Common myeloid progenitor, CD34-positive (primary cell): ENCODE data around the gene BPIFA1.

Source experiments
- CTCF ChIA-PET: fragments of 350-600 bp; sonication (Branson Sonifier 250); formaldehyde crosslinking; loops from one replicate; lab custom pipeline; 2021; ENCODE audit warnings: antibody characterized with exemption; lab: Charles Lee
- POLR2A ChIA-PET: fragments of 350-600 bp; sonication (Branson Sonifier 250); formaldehyde crosslinking; loops from one replicate; lab custom pipeline; 2021; ENCODE audit warnings: antibody characterized with exemption; lab: Charles Lee
- DNase-seq, 3 donors: peaks; one replicate each; pipeline versions ENCODE4 v3.0.0 to v3.0.0-alpha.2; 2013
- H3K27ac ChIP-seq, 2 experiments: 1 replicate in 1 of 2; 2 replicates in 1 of 2; pipeline ENCODE4 v1.7.0; 2013; ENCODE audit warnings: inconsistent platforms in 2 of 2, low read length in 2 of 2, mild to moderate bottlenecking in 2 of 2, low read depth in 1 of 2, moderate library complexity in 1 of 2; ENCODE audit not compliant: severe bottlenecking in 2 of 2, insufficient read depth in 1 of 2, poor library complexity in 1 of 2
- H3K27me3 ChIP-seq, 5 experiments: replicated peaks in 2 of 5; 1 replicate in 3 of 5; 2 replicates in 2 of 5; pipeline versions ENCODE4 v1.6.1 to v1.7.0; 2013; ENCODE audit warnings: low read length in 4 of 5, mild to moderate bottlenecking in 2 of 5, moderate library complexity in 2 of 5, inconsistent platforms in 1 of 5; ENCODE audit not compliant: insufficient read depth in 5 of 5, control insufficient read depth in 4 of 5
- H3K36me3 ChIP-seq, 4 experiments: 1 replicate in 2 of 4; 2 replicates in 2 of 4; pipeline versions ENCODE4 v1.6.1 to v1.7.0; 2013; ENCODE audit warnings: low read length in 3 of 4, control low read depth in 1 of 4, mild to moderate bottlenecking in 1 of 4; ENCODE audit not compliant: control insufficient read depth in 4 of 4, insufficient read depth in 4 of 4
- H3K4me1 ChIP-seq, 4 experiments: 1 replicate in 3 of 4; 2 replicates in 1 of 4; pipeline versions ENCODE4 v1.6.1 to v1.7.1; 2013; ENCODE audit warnings: low read length in 3 of 4, mild to moderate bottlenecking in 3 of 4, control low read depth in 1 of 4, inconsistent platforms in 1 of 4, moderate library complexity in 1 of 4; ENCODE audit not compliant: control insufficient read depth in 4 of 4, insufficient read depth in 4 of 4; ENCODE audit errors: control extremely low read depth in 1 of 4
- H3K4me3 ChIP-seq, 7 experiments: 1 replicate in 4 of 7; 2 replicates in 3 of 7; pipeline versions ENCODE4 v1.5.1 to v1.7.0; 2013; ENCODE audit warnings: mild to moderate bottlenecking in 7 of 7, low read length in 6 of 7, moderate library complexity in 6 of 7, inconsistent platforms in 2 of 7, low read depth in 2 of 7, control low read depth in 1 of 7; ENCODE audit not compliant: insufficient read depth in 4 of 7, control insufficient read depth in 1 of 7; ENCODE audit errors: extremely low read depth in 1 of 7
- H3K9me3 ChIP-seq, 5 experiments: 1 replicate in 4 of 5; 2 replicates in 1 of 5; pipeline versions ENCODE4 v1.6.1 to v1.7.1; 2013; ENCODE audit warnings: low read length in 4 of 5, mild to moderate bottlenecking in 2 of 5, inconsistent platforms in 1 of 5, low read depth in 1 of 5, moderate library complexity in 1 of 5; ENCODE audit not compliant: control insufficient read depth in 4 of 5, insufficient read depth in 2 of 5; ENCODE audit errors: control extremely low read depth in 1 of 5
- WGBS: methylation state at CpG from one replicate; pipeline ENCODE4 v1.1.5; 2013; ENCODE audit not compliant: insufficient coverage; 5-methylcytosine and 5-hydroxymethylcytosine counted together

BPIFA1 gene

GRCh38 chr20:33229843-33230242 lies 6.0 kb upstream of the BPIFA1 start:
- H3K27me3 ChIP-seq = peaks cover 0 to 43% (median 3%) of the 10 kb centered on the region in 5 experiments
- no peaks in the 10 kb centered on the region for H3K36me3 ChIP-seq
- DNase-seq = peak in 2 of 3 donors; percentile 9 to 18
- H3K4me1 ChIP-seq = peaks cover 0 to 11% (median 0%) of the 10 kb centered on the region in 4 experiments
- ChIA-PET POLR2A (no interaction called here), CTCF (interaction anchor here (0.7 kb wide), 1 partner anchor 30 kb away, joined by 5 read pairs; no protein-coding TSS in a partner anchor)
- H3K27ac ChIP-seq = no peak overlapping the region
- H3K9me3 ChIP-seq = no peaks in the 10 kb centered on the region
- WGBS = 68% methylated on average over 5 of the region's 6 CpGs
- H3K4me3 ChIP-seq = no peak overlapping the region

- no peak overlapping the region for H3K27ac ChIP-seq
- H3K36me3 ChIP-seq = no peaks in the 10 kb centered on the region
- 83% methylated on average over 7 of the region's 7 CpGs for WGBS
- ChIA-PET CTCF (no interaction called here), POLR2A (no interaction called here)
- peaks cover 0 to 50% (median 6%) of the 10 kb centered on the region in 5 experiments for H3K27me3 ChIP-seq
- peaks cover 0 to 11% (median 0%) of the 10 kb centered on the region in 4 experiments for H3K4me1 ChIP-seq
- no peak overlapping the region for H3K4me3 ChIP-seq
- no peaks in the 10 kb centered on the region for H3K9me3 ChIP-seq
- DNase-seq = no peak
These were observed 4.6 kb upstream of the BPIFA1 start for GRCh38 chr20:33231237-33231636.

- no peak overlapping the region for H3K27ac ChIP-seq
- no peaks in the 10 kb centered on the region for H3K9me3 ChIP-seq
- CTCF ChIA-PET = no interaction called here
- WGBS = 24% methylated on average over 2 of the region's 2 CpGs
- POLR2A ChIA-PET = no interaction called here
- peaks cover 0 to 11% (median 0%) of the 10 kb centered on the region in 4 experiments for H3K4me1 ChIP-seq
- H3K4me3 ChIP-seq = no peak overlapping the region
- H3K36me3 ChIP-seq = no peaks in the 10 kb centered on the region
- peaks cover 0 to 46% (median 8%) of the 10 kb centered on the region in 5 experiments for H3K27me3 ChIP-seq
- DNase-seq = no peak
These were observed 3.2 kb upstream of the BPIFA1 start for GRCh38 chr20:33232486-33233072.

GRCh38 chr20:33233129-33233774 lies 2.5 kb upstream of the BPIFA1 start:
- no peaks in the 10 kb centered on the region for H3K36me3 ChIP-seq
- no peaks in the 10 kb centered on the region for H3K9me3 ChIP-seq
- WGBS = 20% methylated on average over 3 of the region's 5 CpGs
- DNase-seq = no peak
- POLR2A ChIA-PET = no interaction called here
- peaks cover 0 to 39% (median 8%) of the 10 kb centered on the region in 5 experiments for H3K27me3 ChIP-seq
- no peak overlapping the region for H3K4me3 ChIP-seq
- H3K27ac ChIP-seq = no peak overlapping the region
- CTCF ChIA-PET = no interaction called here
- peaks cover 0 to 11% (median 0%) of the 10 kb centered on the region in 4 experiments for H3K4me1 ChIP-seq

GRCh38 chr20:33234050-33234449 lies 1.7 kb upstream of the BPIFA1 start:
- Histone ChIP-seq H3K4me1 (peaks cover 0 to 11% (median 0%) of the 10 kb centered on the region in 4 experiments), H3K4me3 (no peak overlapping the region), H3K27me3 (peaks cover 0 to 38% (median 8%) of the 10 kb centered on the region in 5 experiments), H3K36me3 (no peaks in the 10 kb centered on the region), H3K27ac (no peak overlapping the region), H3K9me3 (no peaks in the 10 kb centered on the region)
- ChIA-PET POLR2A (no interaction called here), CTCF (no interaction called here)
- DNase-seq = no peak
- WGBS = 90% methylated on average over 2 of the region's 2 CpGs

GRCh38 chr20:33236351-33236750 lies 555 bp downstream of the BPIFA1 start:
- H3K27ac ChIP-seq = no peak overlapping the region
- CTCF ChIA-PET = interaction anchor here (1.3 kb wide), 1 partner anchor 27 kb away, joined by 3 read pairs; no protein-coding TSS in a partner anchor
- H3K4me3 ChIP-seq = no peak overlapping the region
- POLR2A ChIA-PET = no interaction called here
- H3K4me1 ChIP-seq = no peaks in the 10 kb centered on the region
- no peaks in the 10 kb centered on the region for H3K9me3 ChIP-seq
- no peaks in the 10 kb centered on the region for H3K36me3 ChIP-seq
- H3K27me3 ChIP-seq = peaks cover 0 to 36% (median 10%) of the 10 kb centered on the region in 5 experiments
- DNase-seq = no peak
- 86% methylated on average over 1 of the region's 1 CpG for WGBS

- no peak for DNase-seq
- peaks cover 0 to 27% (median 12%) of the 10 kb centered on the region in 5 experiments for H3K27me3 ChIP-seq
- no peak overlapping the region for H3K27ac ChIP-seq
- H3K36me3 ChIP-seq = no peaks in the 10 kb centered on the region
- ChIA-PET CTCF (no interaction called here), POLR2A (no interaction called here)
- H3K9me3 ChIP-seq = no peaks in the 10 kb centered on the region
- WGBS = 78% methylated on average over 5 of the region's 6 CpGs
- no peak overlapping the region for H3K4me3 ChIP-seq
- no peaks in the 10 kb centered on the region for H3K4me1 ChIP-seq
These were observed 2.2 kb downstream of the BPIFA1 start for GRCh38 chr20:33237989-33238388.
